A549 (cell line): ENCODE results near the gene TMEM221.

Experiments used
- BHLHE40 ChIP-seq: IDR thresholded peaks from 2 replicates; pipeline ENCODE4 v1.6.1; 2012; ENCODE audit warnings: low read depth, low read length, inconsistent platforms
- CTCF ChIP-seq: fragments of >200 bp; sonication (Bioruptor Twin); formaldehyde crosslinking; IDR thresholded peaks from 3 replicates; pipeline ENCODE4 v1.5.1; 2016
- KDM1A ChIP-seq: fragments of 200-600 bp; sonication (generic); IDR thresholded peaks from 2 replicates; pipeline ENCODE4 v1.6.1; 2016; ENCODE audit warnings: low read depth, mild to moderate bottlenecking
- MAX ChIP-seq: IDR thresholded peaks from 2 replicates; pipeline ENCODE4 v1.6.1; 2012
- POLR2A ChIP-seq: IDR thresholded peaks from 2 replicates; pipeline ENCODE4 v1.6.1; 2012; ENCODE audit warnings: mild to moderate bottlenecking, low read length
- RAD21 ChIP-seq, 2 experiments: fragments of >200 bp in 1 of 2; sonication (Bioruptor Twin) in 1 of 2; formaldehyde crosslinking in 1 of 2; IDR thresholded peaks in 1 of 2; conservative IDR thresholded peaks in 1 of 2; 2 replicates in 1 of 2; 3 replicates in 1 of 2; pipeline ENCODE4 v1.6.1; 2012 to 2018; ENCODE audit warnings: inconsistent platforms in 1 of 2
- REST ChIP-seq: fragments of 200-600 bp; sonication (generic); IDR thresholded peaks from 2 replicates; pipeline ENCODE4 v1.6.1; 2016; ENCODE audit warnings: antibody characterized with exemption, mild to moderate bottlenecking, moderate library complexity
- TF ChIP-seq, protein P1 (sequence below): fragments of 450-650 bp; IDR thresholded peaks from 2 replicates; pipeline ENCODE4 v1.6.1; 2014; ENCODE audit warnings: antibody characterized with exemption

GRCh38 chr19:17470068-17470841, 21.8 kb upstream of the TMEM221 start, which contains the start of gene SLC27A1:
- TF ChIP-seq POLR2A = no peak
- no peak for TF ChIP-seq CTCF
- no peak for TF ChIP-seq MAX
- TF ChIP-seq REST = no peak
- TF ChIP-seq, protein P1, sequence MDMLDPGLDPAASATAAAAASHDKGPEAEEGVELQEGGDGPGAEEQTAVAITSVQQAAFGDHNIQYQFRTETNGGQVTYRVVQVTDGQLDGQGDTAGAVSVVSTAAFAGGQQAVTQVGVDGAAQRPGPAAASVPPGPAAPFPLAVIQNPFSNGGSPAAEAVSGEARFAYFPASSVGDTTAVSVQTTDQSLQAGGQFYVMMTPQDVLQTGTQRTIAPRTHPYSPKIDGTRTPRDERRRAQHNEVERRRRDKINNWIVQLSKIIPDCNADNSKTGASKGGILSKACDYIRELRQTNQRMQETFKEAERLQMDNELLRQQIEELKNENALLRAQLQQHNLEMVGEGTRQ = no peak
- TF ChIP-seq RAD21 (conservative IDR thresholded peaks at IDR 0.05 in 1 of 2, IDR thresholded peaks at IDR 0.05 in 1 of 2) = no peak
- no peak for TF ChIP-seq BHLHE40
- no peak for TF ChIP-seq KDM1A
